NCI-H187 treated with DMSO at 0.1 percent for 48 hours (cell line): ENCODE measurements around the gene METTL21C.

Experiments
- DNase-seq: peaks from one replicate; lab custom pipeline; 2025; lab: John Stamatoyannopoulos, UW

The METTL21C gene

DNA sequence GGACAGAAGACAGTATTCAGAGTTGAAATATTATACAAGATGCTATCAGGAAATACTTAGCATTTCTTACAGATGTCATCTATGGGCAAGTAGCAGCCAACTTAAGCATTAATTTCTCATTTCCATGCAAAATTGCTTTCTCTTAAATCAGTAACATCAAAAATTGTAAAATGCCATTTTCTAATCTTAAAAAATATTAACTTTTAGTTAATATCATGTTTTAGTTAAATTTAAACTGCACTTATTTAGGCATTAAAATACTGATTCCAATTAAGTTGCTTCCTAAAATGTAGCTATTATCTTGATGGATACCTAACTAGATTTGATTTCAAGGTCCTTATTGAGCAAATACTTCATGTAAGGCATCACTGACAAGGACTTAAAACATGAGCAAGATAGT lies 27.8 kb downstream of the METTL21C start:
- DNase-seq, result no peak

- DNase-seq, result no peak
Observed at GRCh38 chr13:102659168-102659713, 35.6 kb downstream of the METTL21C start.

DNA sequence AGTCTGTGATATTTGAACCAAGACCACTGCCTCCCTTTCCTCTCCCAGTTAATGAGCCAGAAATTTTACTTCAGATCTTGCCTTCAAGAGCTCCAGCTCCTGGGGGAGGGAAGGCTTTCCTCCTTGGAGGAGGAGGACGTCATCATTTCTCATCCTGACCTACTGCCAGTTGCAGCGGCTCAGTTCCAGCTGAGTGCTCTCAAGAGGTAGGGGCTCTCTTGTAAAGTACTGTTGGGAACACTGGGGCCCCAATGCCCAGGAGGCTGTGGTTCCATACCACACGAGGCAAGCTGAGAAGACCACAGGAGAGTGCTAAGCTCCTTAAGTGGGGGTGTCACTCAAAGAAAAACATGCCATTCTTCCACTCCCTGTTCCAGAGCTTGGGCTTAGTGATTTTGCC lies 36.2 kb downstream of the METTL21C start:
- no peak for DNase-seq

- no peak for DNase-seq
Observed at GRCh38 chr13:102657630-102658029, 37.2 kb downstream of the METTL21C start.

DNA sequence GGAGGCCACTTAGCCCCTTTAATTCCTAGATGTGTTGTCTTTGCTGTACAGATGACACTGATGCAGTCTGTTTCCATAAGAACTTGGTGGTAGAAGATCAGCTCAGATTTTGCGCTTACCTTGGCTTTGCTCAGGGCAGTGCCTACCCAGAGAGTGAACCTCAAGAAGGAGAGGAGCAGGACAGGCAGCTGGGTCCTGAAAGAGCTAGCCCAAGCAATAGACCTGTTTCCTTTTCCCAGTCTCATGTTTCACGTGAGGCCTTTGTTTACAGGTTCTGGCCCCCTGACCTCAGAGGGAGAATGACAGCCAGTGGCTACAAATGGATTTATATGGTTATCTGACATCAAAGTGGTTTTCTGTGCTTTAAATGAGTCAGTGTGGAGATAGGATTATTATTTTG lies 40.1 kb downstream of the METTL21C start:
- DNase-seq, result no peak

DNA sequence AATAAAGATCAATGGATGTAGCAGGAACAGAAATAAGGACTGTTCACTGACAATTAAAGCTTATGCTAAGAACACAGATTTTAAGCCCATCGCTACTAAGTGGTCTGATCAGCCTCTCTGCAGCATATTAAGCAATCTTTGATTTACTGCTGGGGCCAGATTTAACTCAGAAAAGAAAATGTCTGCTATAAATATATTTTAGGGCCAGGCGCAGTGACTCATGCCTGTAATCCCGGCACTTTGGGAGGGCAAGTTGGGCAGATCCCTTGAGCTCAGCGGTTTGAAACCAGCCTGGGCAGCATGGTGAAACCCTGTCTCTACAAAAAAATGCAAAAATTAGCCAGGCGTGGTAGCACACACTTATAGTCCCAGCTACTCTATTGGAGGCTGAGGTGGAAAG lies 43.0 kb downstream of the METTL21C start:
- DNase-seq, result no peak

- no peak for DNase-seq
Observed at GRCh38 chr13:102651392-102651791, 43.5 kb downstream of the METTL21C start.

DNA sequence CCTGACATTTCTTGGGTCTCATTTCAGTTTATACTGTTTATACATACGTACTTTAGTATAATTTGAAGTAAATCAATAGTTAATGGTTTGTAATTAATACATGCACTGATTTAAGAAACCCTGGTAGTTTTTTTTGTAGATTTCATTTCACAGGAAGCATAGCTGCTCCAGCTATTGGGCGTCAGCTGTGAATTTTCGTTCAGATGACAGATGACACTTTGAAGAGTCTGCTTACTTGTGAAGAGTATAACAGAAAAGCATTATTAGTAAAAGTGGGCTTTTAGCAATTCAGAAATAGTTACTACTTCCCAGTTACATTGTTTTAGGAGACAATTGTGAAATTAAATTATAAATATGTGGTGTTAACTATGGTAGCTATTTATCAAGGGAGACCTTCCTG lies 44.4 kb downstream of the METTL21C start:
- no peak for DNase-seq

DNA sequence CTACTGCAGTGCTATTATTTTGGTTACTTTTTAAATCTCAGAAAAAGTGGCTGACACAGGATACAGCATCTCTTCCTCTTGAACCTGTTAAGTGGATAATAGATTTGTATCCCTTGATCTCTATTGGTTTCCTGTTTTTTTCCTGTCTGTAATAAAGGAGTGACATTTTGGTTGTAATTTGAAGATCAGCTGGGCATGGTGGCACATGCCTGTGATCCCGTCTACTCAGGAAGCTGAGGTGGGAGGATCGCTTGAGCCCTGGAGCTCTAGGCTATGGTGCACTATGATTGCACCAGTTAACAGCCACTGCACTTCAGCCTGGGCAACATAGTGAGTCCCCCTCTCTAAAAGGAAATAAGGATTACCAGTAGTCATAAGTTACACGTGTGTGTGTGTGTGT lies 46.8 kb downstream of the METTL21C start:
- DNase-seq, result no peak

DNA sequence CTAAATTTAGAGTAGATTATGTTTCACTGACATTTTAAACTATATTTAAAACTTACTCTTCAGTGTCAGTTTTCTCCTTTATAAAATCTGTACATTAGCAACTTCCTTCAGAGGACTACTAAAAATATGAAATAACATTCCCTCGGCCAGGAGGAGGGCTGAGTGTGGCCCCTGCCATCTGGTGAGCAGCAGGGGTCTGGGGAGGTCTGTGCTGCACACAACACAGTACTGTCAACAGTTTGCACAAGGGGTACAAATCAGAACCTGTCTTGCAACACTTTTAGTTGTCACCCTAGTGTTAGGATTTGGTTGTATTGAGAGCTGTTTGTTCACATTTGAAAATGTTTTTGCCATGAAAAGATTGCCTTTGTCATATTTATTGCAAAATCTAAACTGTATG lies 49.1 kb downstream of the METTL21C start:
- DNase-seq, result no peak

DNA sequence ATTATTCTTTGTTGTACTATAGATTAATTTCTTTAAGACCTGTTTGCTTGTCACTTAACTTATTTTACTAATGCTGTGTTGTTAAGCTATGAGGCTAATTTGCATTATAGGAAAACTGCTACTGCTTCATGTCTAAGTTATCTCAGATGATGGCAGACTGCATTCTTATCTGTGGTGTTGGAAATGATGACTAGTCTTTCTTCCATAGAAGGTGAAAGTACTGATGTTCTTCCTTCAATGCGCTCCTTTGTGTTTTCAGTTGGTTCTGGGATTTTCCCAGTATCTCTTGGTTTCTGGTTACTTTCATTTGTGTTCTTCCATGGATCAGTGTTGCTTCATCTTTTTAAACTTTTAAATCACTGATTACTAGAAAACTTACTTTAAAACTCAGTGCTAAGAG lies 51.2 kb downstream of the METTL21C start:
- no peak for DNase-seq

GRCh38 chr13:102642475-102642874 lies 52.4 kb downstream of the METTL21C start:
- DNase-seq, result peak; percentile 53

DNA sequence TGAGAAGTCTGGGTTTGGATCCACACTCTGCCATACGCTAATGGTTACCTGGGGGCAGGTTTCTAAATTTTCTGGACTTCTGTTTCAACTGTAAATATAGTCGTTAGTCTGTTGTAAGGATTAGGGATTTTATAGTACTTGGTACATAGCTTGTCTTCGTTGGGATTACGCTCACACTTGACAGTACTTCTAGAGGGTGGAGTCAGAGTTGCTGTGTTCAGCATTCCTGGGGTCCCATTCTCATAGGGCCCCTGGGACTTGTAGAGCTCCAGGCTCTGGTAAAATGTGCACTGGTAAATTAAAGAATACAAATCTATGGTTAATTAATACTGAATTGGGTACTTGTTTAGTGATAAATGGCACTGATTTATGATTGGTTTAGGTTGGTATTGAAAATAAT lies 52.8 kb downstream of the METTL21C start:
- DNase-seq, result no peak

DNA sequence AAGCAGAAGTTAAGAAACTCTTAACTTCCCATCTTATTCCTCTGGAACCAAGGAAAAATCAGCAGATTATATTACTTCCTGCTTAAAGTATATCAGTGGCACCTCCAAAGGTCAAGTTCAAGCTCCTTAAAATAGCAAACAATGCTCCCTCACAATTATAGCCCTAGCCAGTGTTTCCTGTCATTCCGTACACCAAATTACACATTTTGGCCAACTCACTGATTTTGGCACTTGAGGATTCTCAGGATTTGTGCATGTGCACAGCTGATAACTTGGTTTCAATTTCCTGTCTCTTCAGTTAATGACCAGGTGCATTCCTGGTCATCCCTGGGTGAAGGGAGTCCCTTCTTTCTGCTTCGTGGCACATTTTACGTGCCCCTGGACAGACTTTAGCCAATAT lies 56.1 kb downstream of the METTL21C start:
- DNase-seq, result no peak
